Colonic mucosa (tissue), 4 donors: Measurements from ENCODE around the gene MED13L. TPM values are rescaled to one million over a fixed set of nuclear protein-coding genes. Genes with fewer than 3 reads are reported as not detected.

Source experiments
- DNase-seq: peaks from one replicate; pipeline ENCODE4 v3.0.0-alpha.2; 2020
- H3K27ac ChIP-seq: fragments of 200-600 bp; one replicate; pipeline ENCODE4 v1.8.0; 2021
- H3K27me3 ChIP-seq: fragments of 200-600 bp; one replicate; pipeline ENCODE4 v1.8.0; 2021
- H3K36me3 ChIP-seq: fragments of 200-600 bp; one replicate; pipeline ENCODE4 v1.8.0; 2021
- H3K4me1 ChIP-seq: fragments of 200-600 bp; one replicate; pipeline ENCODE4 v1.8.0; 2021; ENCODE audit warnings: mild to moderate bottlenecking
- H3K4me3 ChIP-seq: fragments of 200-600 bp; one replicate; pipeline ENCODE4 v1.8.0; 2021
- H3K9ac ChIP-seq, 2 donors: one replicate each; pipeline ENCODE4 v1.7.0; 2013; ENCODE audit warnings: control low read depth in 2 of 2, low read depth in 2 of 2, low read length in 2 of 2
- H3K9me3 ChIP-seq: fragments of 200-600 bp; one replicate; pipeline ENCODE4 v1.8.0; 2021
- intact Hi-C: fragments of 100-400 bp; cut with DNase I; formaldehyde crosslinking; loops from one replicate; pipeline ENCODE4 v1.14.1; 2022
- total RNA-seq, 2 donors: library from RNA; stranded (reverse); fragmentation: NEBNext Ultra II Directional in 1 of 2; extraction: Animal tissue kit (Norgen Biotek cat#: 25700) in 1 of 2; gene quantifications; one replicate each; pipeline ENCODE4 v1.2.1, GENCODE V29; 2021
- TF ChIP-seq, protein P1 (sequence below): fragments of 200-600 bp; IDR thresholded peaks from one replicate; pipeline ENCODE4 v1.8.0; 2022; ENCODE audit warnings: antibody characterized with exemption, mild to moderate bottlenecking
- donor health status: healthy.
- donor health status: DM: no; HTN: no; CAD: no.
- donor health status: DM: no; HTN: no; CAD: no.

MED13L gene
- total RNA-seq, 2 donors from 2014 or later: 73.8 to 92.6 TPM

DNA sequence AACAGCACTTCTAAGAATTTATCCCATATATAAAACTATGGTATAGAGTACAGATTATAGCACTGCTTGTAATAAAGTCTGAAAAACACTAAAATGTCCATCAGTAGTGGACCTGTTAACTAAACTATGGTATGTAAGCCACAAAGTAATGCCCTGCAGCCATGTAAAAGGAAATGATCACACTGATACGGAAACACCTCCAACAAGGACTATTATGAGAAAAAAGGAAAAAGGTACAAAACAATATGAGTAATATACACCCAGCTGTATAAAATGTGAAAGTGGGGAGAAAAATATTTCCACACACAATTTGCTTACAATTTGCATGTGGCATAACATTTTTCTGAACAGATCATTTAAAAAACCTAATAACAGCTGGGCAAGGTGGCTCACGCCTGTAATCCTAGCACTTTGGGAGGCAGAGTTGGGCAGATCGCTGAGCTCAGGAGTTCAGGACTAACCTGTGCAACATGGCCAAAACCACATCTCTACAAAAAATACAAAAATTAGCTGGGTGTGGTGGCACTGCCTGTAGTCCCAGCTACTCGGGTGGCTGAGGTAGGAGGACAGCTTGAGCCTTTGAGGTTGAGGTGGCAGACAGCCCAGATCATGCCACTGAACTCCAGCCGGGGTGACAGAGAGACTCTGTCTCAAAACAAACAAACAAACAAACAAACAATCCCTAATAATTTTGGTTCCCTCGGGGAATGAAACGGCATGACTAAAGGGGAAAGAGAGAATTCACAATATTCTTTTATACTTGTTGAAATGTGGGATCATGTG lies 250.5 kb downstream of the MED13L start:
- Histone ChIP-seq H3K36me3 (no peaks in the 10 kb centered on the region), H3K27me3 (no peaks in the 10 kb centered on the region), H3K4me1 (no peaks in the 10 kb centered on the region), H3K4me3 (no peak overlapping the region), H3K9me3 (no peaks in the 10 kb centered on the region), H3K9ac (no peak overlapping the region), H3K27ac (no peak overlapping the region)
- DNase-seq: no peak
- intact Hi-C loops: no loop called here
- TF ChIP-seq, protein P1, sequence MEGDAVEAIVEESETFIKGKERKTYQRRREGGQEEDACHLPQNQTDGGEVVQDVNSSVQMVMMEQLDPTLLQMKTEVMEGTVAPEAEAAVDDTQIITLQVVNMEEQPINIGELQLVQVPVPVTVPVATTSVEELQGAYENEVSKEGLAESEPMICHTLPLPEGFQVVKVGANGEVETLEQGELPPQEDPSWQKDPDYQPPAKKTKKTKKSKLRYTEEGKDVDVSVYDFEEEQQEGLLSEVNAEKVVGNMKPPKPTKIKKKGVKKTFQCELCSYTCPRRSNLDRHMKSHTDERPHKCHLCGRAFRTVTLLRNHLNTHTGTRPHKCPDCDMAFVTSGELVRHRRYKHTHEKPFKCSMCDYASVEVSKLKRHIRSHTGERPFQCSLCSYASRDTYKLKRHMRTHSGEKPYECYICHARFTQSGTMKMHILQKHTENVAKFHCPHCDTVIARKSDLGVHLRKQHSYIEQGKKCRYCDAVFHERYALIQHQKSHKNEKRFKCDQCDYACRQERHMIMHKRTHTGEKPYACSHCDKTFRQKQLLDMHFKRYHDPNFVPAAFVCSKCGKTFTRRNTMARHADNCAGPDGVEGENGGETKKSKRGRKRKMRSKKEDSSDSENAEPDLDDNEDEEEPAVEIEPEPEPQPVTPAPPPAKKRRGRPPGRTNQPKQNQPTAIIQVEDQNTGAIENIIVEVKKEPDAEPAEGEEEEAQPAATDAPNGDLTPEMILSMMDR: no peak

DNA sequence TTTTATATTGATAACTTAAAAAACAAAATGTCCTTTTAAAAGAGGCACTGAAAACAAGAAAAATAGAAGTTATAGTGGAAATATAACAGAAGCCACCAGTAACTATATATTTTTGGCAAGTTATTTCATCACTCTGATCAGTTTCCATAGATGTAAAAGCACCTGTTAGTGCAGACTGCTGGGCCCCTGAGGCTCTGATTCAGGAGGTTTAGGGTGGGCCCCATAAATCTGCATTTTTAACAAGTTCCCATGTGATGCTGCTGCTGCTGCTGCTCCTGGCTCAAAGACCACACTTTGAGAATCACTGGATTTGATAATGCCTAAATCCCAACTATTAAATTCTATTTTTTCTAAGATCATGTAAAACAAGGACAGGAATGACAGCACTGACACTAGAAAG lies 251.1 kb downstream of the MED13L start:
- Histone ChIP-seq H3K9ac (no peak overlapping the region), H3K27me3 (no peaks in the 10 kb centered on the region), H3K4me1 (no peaks in the 10 kb centered on the region), H3K36me3 (no peaks in the 10 kb centered on the region), H3K27ac (no peak overlapping the region), H3K4me3 (no peak overlapping the region), H3K9me3 (no peaks in the 10 kb centered on the region)
- intact Hi-C loops: no loop called here
- no peak for DNase-seq
- TF ChIP-seq, protein P1: no peak

DNA sequence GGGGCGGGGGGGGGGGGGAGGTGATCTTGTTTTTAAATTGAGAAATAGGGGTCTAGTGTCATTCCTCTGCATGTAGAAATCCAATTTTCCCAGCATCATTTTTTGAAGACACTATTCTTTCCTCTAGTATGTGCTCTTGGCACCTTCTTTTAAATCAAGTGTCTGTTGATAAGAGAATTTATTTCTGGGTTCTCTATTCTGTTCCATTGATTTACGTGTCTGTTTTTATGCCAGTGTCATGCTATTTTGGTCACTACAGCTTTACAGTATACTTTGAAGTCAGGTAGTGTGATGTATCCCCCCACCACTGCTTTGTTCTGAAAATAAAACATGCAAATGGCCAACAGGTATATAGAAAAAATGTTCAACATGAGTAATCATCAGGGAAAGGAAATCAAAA lies 252.7 kb downstream of the MED13L start:
- Histone ChIP-seq H3K9ac (no peak overlapping the region), H3K27me3 (no peaks in the 10 kb centered on the region), H3K4me3 (no peak overlapping the region), H3K9me3 (no peaks in the 10 kb centered on the region), H3K27ac (no peak overlapping the region), H3K36me3 (no peaks in the 10 kb centered on the region), H3K4me1 (no peaks in the 10 kb centered on the region)
- no peak for DNase-seq
- TF ChIP-seq, protein P1: no peak
- intact Hi-C loops: no loop called here

DNA sequence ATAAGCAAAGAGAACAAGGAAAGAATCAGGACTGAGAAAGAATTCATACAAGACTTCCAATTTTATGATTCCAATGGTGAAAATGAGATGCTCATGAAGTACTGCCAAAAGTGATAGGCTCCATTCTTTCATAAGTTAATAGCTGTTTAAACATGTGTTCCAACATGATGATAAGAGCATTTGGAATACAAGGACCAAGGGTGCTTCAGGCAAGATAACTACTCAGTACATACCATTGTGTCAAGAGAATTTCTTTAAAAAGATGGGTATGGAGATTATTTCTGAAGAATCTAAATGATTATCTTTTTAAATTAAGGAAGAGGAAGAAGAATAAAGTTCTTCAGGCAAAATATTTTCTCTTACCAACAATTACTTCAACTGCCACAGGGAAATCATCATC lies 258.1 kb downstream of the MED13L start:
- DNase-seq: no peak
- H3K36me3 ChIP-seq: no peaks in the 10 kb centered on the region
- no peak overlapping the region for H3K9ac ChIP-seq
- H3K27me3 ChIP-seq: no peaks in the 10 kb centered on the region
- intact Hi-C loops: loop anchor here (10.0 kb wide), 2 partner anchors 215 to 255 kb away; partner anchors contain the start of gene MED13L
- no peaks in the 10 kb centered on the region for H3K9me3 ChIP-seq
- H3K27ac ChIP-seq: no peak overlapping the region
- TF ChIP-seq, protein P1: no peak
- no peak overlapping the region for H3K4me3 ChIP-seq
- no peaks in the 10 kb centered on the region for H3K4me1 ChIP-seq

DNA sequence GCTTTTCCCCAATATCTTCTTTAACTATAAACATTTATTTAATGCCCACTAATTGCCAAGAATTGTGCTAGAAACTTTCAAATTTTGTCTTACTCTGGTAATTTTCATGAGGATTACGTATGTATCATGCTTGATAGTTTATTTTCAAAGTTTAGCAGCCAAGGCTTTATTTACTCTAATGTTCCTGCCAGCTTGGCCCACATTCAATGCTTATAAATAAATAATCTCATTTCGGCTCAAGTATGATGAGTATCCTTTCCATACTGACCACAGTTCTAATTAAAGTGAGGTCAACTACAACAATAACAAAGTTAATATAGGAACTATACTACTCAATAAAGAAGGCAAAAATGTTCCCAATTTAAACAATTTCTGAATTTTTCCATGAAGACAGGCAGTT lies 259.2 kb downstream of the MED13L start:
- Histone ChIP-seq H3K36me3 (no peaks in the 10 kb centered on the region), H3K9ac (no peak overlapping the region), H3K4me3 (no peak overlapping the region), H3K27me3 (no peaks in the 10 kb centered on the region), H3K9me3 (no peaks in the 10 kb centered on the region), H3K27ac (no peak overlapping the region), H3K4me1 (no peaks in the 10 kb centered on the region)
- intact Hi-C loops: loop anchor here (10.0 kb wide), 2 partner anchors 217 to 257 kb away; partner anchors contain the start of gene MED13L
- TF ChIP-seq, protein P1: no peak
- no peak for DNase-seq
